Epithelial cell of proximal tubule (primary cell): ENCODE data around the gene MAD1L1. TPM values are rescaled to one million over a fixed set of nuclear protein-coding genes. Genes with fewer than 3 reads are reported as not detected.

Experiments used
- DNase-seq: peaks from one replicate; pipeline ENCODE4 v3.0.0-alpha.2; 2011; ENCODE audit warnings: low read depth
- H3K4me3 ChIP-seq: 2 replicates; pipeline ENCODE4 v1.5.1; 2011; ENCODE audit warnings: low read depth, mild to moderate bottlenecking, low read length
- total RNA-seq: library from RNA; depleted of rRNA; stranded (reverse); fragments of >200 nt; gene quantifications from 2 replicates; pipeline ENCODE4 v1.2.3, GENCODE V29; 2015
- TF ChIP-seq, protein P1 (sequence below): conservative IDR thresholded peaks from 2 replicates; pipeline ENCODE4 v1.5.1; 2012; ENCODE audit warnings: low read depth, mild to moderate bottlenecking, low read length

Gene MAD1L1
- total RNA-seq, 1 donor from 2014 or later: 83.4 TPM

- TF ChIP-seq, protein P1, sequence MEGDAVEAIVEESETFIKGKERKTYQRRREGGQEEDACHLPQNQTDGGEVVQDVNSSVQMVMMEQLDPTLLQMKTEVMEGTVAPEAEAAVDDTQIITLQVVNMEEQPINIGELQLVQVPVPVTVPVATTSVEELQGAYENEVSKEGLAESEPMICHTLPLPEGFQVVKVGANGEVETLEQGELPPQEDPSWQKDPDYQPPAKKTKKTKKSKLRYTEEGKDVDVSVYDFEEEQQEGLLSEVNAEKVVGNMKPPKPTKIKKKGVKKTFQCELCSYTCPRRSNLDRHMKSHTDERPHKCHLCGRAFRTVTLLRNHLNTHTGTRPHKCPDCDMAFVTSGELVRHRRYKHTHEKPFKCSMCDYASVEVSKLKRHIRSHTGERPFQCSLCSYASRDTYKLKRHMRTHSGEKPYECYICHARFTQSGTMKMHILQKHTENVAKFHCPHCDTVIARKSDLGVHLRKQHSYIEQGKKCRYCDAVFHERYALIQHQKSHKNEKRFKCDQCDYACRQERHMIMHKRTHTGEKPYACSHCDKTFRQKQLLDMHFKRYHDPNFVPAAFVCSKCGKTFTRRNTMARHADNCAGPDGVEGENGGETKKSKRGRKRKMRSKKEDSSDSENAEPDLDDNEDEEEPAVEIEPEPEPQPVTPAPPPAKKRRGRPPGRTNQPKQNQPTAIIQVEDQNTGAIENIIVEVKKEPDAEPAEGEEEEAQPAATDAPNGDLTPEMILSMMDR: no peak
- DNase-seq: no peak
- H3K4me3 ChIP-seq: no peak overlapping the region
Observed at GRCh38 chr7:1946773-1947450, 285.8 kb downstream of the MAD1L1 start.

GRCh38 chr7:1946025-1946772 is 286.5 kb downstream of the MAD1L1 start:
- H3K4me3 ChIP-seq: no peak overlapping the region
- TF ChIP-seq, protein P1: no peak
- DNase-seq: no peak

DNA sequence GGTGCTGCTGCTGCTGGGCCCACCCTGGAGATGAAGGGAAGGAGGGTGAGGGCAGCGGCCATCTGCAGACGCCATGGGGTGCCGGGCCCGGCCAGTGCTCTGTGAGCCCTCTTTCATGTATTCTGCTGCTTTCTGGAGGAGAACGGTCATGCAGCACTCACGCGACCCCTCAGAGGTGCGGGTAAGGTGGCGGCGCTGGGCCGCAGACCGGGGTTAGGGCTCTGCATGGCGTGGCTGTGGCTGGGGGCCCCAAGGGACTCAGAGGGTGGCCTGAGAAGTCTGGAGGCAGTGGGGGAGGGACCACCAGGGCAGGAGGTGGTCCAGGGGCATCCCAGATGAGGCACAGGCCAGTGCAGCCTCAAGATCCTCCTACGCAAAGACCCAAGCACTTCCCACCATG is 287.2 kb downstream of the MAD1L1 start:
- DNase-seq: no peak
- no peak overlapping the region for H3K4me3 ChIP-seq
- TF ChIP-seq, protein P1: no peak

GRCh38 chr7:1944619-1945210 is 288.0 kb downstream of the MAD1L1 start:
- TF ChIP-seq, protein P1: no peak
- H3K4me3 ChIP-seq: no peak overlapping the region
- DNase-seq: no peak

- no peak for DNase-seq
- no peak overlapping the region for H3K4me3 ChIP-seq
- TF ChIP-seq, protein P1: no peak
Observed at GRCh38 chr7:1943933-1944618, 288.7 kb downstream of the MAD1L1 start.

- TF ChIP-seq, protein P1: no peak
- no peak for DNase-seq
- H3K4me3 ChIP-seq: no peak overlapping the region
Observed at GRCh38 chr7:1943326-1943725, 289.4 kb downstream of the MAD1L1 start.
